Right renal pelvis (tissue), 4 donors: ENCODE measurements around the gene F2RL2. TPM values are rescaled to one million over a fixed set of nuclear protein-coding genes. Genes with fewer than 3 reads are reported as not detected.

Experiments used
- DNase-seq, 4 donors: peaks; one replicate each; pipeline ENCODE4 v3.0.0-alpha.2; 2013; ENCODE audit warnings: low read depth in 4 of 4, low spot score in 3 of 4, missing footprints in 1 of 4
- polyA plus RNA-seq, 4 donors: library from polyadenylated mRNA; unstranded; fragments of 120-200 nt; gene quantifications; one replicate each; pipeline ENCODE4 v1.2.1, GENCODE V29; 2013; ENCODE audit not compliant: insufficient read length in 4 of 4

The F2RL2 gene
- polyA plus RNA-seq: under 1 TPM; 0.35 to 0.73 (median 0.50) TPM

DNA sequence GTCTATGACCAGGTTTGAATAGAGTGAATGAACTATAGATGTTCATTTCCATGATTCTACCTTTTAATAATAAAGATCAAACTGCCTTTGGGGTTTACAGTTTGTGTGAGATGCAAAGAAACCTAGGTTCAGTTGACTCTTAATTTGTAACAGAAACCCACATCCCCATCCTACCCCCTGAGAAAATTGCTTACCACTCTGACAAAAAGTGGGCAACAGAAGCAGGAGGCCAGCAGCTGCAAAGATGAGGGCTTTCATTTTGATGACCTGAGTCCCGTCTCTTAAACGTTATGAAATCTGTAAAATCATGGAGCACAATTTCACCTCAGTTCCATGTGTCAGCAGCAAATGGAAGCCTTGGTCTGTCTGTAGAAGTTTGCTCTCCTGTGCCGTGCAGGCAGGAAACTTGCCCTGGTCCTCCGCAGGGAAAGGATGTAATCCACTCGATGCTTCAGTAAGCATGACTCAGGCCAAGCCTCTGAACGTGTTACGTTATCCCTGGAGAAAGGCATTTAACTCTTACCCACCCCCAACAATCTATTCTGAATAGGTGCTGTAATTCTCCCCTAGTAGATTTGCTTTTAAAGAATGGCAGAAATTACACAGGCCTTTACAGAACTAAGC, at the start of gene F2RL2:
Gene F2RL2 (minus strand): TSS at position 431 of the 624 bp plus-strand sequence. CDS start 173 bp downstream, at position 258.
- no peak for DNase-seq

GRCh38 chr5:76672242-76672641, 49.0 kb upstream of the F2RL2 start:
- no peak for DNase-seq

DNA sequence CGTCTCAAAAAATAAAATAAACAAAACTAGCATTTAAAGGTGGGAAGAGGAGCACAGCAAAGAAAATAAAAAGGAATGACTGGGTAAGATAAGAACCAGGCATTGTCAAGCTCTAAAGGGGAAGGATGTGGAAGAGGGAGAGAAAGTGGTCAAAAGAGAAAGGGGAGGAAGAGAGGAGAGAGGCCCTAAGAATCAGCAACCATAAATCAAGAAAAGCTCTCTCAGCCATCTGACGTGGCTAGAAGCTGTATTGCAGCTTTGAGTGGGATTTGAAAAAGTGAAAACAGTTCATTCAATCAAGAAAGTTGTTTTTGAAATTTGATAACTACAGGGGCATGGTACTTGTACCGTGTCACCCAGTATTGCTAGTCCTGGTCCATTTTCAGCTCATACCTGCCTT, 47.3 kb upstream of the F2RL2 start:
- no peak for DNase-seq

DNA sequence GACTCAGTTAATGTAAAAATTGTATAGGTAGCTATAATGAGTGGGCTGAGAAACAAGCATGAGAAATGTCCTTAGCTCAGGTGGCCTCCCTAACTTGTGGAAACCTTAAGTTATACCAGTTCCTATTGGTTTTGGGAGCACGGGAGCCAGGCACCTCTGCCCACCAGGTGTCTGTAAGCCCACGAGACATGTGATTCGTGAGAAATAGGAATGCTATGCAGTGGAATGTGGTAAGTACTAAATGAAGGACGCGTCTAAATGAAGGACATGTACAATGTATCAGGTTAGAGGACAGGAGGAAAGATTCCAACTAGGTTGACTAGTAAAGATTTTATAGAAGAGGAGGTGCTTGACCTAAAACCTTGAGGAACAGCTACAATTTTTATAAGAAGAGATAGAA, 46.0 kb upstream of the F2RL2 start:
- DNase-seq: no peak

DNA sequence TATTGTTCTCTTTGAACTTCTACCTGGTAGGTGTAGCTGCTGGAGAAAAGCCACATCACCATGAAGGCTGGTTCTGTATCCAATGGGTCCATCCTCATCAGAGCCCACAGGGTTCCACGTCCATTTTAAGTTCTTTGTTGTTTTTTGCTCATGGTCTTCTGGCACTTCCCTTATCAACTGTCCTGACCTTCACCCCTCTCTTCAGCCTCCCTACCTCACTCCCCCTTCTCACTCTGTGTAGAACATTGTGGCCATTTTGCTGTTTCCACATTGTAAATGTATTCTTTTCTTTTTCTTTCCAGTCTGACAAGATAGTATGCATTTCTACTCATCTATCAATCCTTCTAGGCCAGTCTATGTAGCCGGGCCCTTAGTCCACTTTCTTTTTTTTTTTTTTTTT, 44.3 kb upstream of the F2RL2 start:
- no peak for DNase-seq

GRCh38 chr5:76664079-76664478, 40.9 kb upstream of the F2RL2 start:
- no peak for DNase-seq

DNA sequence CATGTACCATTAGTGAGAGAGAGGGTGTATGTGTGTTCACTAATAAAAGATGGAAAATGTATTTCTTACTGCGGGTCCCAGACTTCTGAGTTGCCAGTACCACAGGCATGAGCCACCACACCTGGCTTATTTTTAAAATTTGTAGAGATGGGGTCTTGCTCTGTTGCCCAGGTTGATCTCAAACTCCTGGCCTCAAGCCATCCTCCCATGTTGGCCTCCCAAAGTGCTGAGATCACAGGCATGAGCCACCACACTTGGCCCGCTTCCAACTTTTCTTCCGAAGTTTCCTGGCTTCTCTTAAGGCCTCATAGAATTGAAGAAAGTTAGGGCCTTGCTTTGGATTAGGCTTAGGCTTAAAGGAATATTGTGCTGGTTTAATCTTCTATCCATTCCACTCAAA, 40.4 kb upstream of the F2RL2 start:
- no peak for DNase-seq

GRCh38 chr5:76662521-76662920, 39.3 kb upstream of the F2RL2 start:
- DNase-seq: no peak

DNA sequence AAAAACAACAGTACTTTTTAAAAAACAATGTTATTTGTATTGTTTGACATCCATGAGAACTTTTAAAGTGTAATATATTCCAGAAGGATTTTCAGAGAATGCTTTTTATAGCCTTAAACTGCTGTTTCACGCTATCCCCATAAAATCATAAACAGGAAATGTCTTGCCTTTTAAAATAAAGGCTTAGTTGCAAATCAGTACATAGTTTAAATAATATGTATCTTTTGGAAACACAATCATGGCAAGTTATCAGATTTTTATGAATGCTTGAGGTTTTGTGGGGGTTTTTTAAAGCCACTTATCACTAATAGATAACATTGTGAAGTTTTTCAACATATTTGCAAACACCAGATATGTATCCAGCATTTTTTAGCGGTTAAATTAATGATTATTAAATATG, 37.2 kb upstream of the F2RL2 start:
- DNase-seq: no peak

DNA sequence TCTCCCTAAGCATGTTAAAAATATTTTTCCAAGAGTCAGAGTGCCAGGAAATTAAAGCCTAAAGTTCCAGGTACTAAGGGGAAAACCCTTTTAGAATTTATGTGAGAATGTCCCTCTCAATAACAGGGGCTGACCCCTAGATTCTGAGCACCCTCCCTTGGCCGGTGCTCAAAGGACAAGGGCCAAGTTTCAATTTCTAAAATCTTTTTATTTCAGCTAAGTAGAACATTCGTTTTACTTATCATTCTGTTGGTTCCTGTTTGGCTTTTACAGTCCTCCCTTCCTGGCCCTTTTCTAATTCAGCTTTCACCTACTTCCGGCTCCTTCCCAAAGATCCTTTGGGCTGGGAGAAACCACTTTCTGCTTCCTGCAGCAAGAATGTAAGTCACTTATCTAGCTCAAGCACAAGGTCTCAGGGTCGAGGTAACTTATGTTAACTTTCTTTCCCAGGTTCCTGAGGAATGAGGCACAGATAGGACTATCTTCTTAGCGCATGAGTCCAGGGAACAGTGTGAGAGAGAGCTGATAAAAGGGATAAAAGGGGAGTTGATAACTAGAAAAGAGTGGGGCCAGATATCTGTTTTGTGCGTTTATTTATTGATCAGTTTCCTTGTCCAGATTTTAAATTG, 34.6 kb upstream of the F2RL2 start:
- DNase-seq: no peak

DNA sequence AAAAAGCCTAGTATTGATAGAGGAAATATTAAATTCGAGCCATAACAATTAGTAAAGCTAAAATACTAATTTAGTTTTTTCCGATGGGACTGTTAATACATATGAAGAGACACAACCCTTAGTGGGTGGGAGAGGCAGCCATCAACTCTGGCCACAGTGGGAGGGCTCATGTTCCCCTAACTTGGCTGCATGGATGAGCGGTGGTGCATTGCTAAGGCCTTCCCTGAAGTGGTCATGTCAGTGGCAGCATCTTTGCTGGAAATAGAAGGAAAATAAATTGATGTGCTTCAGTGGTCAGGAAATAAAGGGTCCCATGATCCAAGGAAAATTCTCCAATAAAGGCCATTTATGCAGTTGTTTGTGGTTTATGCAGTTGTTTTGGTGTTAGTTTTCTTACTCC, 33.9 kb upstream of the F2RL2 start:
- DNase-seq: no peak

- no peak for DNase-seq
Observed at GRCh38 chr5:76652809-76653414, 29.7 kb upstream of the F2RL2 start.

DNA sequence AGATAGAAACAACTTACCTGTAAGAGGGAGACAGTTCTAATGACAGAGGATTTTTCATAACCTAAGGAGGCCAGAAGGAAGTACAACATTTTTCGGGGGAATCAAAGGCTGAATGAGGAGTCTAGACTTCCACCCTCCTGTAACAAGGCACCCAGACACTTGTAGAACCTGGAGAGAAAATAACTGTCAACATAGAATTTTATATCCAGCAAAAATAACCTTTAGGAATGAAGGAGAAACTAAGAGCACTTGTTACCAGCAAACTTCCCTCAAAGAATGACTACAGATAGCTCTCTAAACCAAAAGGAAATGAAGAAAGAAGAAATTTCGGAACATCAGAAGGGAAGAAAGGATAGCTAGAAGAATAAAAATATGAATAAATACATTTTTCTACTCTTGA, 25.9 kb upstream of the F2RL2 start:
- no peak for DNase-seq

DNA sequence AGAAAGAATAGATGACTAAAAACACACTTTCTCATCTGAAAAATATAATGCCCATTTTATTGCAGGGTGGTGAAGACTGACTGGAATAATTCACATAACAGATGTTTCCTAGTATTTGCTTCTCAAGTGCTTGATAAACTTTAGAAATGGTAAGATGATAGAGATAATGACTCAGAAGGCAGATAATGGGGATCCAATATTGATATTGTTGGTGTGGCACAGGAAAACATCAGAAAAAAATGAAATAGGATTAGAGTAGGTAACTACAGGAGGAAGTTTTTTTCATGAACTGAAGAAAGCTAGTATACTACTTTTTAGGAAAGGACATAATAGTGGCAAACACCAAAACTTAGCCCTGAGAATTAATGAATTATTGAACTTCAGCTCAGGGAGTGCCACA, 20.2 kb upstream of the F2RL2 start:
- no peak for DNase-seq

DNA sequence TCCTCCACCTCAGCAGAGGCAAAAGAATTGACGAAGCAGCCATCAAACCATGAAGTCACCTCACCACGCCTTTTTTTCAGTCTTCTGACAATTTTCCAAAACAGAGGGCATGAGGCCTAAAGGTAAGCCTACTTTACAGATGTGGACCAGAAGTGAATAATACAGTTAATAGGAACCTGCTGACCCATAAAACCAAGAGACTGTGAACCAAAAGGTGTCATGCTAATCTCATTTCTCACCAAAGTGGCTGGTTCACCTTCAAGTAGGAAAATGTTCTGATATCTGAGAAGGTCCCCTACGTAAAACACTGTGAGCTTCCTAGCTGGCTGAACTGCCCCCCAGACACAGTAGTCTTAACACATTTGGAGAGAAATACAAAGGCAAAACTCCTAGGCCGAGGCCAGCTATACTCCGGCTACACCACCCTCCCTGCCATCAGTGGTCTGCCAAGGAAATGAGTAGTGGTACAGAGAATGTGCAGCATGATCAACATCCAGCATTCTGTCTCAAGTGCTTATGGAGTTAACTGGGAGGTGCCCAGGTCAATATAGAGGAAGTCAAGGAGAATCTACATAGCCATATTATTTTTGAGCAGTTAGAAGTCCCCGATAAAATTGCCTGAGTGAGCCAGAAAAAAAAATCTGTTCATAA, 19.3 kb upstream of the F2RL2 start:
- DNase-seq: no peak

- DNase-seq: peak; percentile 44 to 60 (median 48)
Observed at GRCh38 chr5:76641514-76642120, 18.4 kb upstream of the F2RL2 start.

GRCh38 chr5:76638479-76638878, 15.3 kb upstream of the F2RL2 start:
- no peak for DNase-seq

GRCh38 chr5:76637490-76637889, 14.3 kb upstream of the F2RL2 start:
- no peak for DNase-seq

DNA sequence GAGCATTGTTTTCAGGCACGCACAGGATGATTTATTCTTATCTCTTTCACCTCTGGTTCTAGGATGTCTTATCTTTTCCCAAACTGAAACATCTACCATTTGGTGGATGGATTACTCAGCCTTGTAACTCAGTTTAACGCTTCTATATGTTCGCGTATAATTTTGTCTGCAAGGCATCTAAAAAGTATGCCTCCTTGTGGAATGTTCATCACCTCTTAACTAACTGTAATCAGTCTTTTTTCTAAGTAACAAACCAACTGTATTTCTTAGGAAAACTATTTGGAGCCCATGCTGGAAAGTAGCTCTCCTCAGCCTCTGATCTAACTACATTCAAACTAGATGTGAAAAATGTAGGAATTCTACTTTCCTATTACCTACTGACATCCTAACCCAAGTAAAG, 11.5 kb upstream of the F2RL2 start:
- no peak for DNase-seq

- DNase-seq: no peak
Observed at GRCh38 chr5:76626738-76627137, 3.5 kb upstream of the F2RL2 start.

DNA sequence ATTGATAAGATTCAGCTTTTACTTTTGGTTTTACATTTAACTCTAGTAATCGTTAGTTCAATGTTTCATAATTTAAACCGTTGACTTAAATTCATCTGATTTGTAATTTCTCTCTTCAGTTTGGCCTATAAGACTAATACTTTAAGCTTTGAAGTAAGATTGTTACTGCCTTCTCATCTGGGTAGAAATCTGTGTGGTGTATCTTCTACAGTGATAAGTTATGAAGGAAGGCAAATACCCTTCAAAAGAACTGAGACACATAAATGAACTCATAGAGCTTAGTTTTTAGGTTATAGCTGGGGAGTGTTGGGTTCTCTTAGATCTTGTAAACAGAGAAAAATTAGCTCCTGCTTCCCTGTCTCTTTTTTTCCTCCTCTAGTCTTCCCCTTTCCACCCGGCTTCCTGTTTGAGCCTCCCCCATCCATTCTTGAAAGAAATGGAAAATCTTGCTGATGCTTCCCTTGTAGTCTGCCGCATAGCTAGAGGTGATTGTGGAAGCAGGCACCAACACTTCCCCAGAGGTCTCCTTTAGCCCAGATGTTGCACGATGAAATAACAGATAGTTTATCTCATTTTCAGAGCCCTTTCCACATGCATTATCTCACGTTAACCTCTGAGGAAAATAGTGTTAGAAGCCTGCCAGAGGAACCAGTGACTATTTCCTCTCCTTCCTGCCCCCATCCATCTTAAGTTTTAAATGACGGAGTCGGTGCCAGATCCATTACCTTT, 2.0 kb upstream of the F2RL2 start:
- no peak for DNase-seq
